ENCODE measurements around the gene EFNA5.
A peak's percentile ranks its signal among the peaks of the same experiment; 100 is the strongest.

EFNA5 gene

GRCh38 chr5:107668154-107669095 lies 2.3 kb downstream of the EFNA5 start:
- Histone ChIP-seq H3K9ac (ENCODE audit: insufficient read length, low read depth) (peak overlapping the region; percentile 94), H3K4me3 (ENCODE audit: insufficient read length, low read depth) (peak overlapping the region; percentile 78), H3K27me3 (ENCODE audit: insufficient read depth, insufficient read length) (peaks cover 10% of the 10 kb centered on the region), H3K9me3 (ENCODE audit: insufficient read depth, low read length) (no peaks in the 10 kb centered on the region), H3K4me1 (ENCODE audit: insufficient read depth, insufficient read length) (no peaks in the 10 kb centered on the region), H3K36me3 (ENCODE audit: insufficient read depth, insufficient read length, low read length) (no peaks in the 10 kb centered on the region)
- TF ChIP-seq YY1 (IDR thresholded peaks at IDR 0.05; ENCODE audit: insufficient read depth, insufficient read length) (no peak), SUZ12 (IDR thresholded peaks at IDR 0.05; ENCODE audit: extremely low read depth, insufficient read depth, insufficient read length) (no peak), ZNF274 (IDR thresholded peaks at IDR 0.05; ENCODE audit: low read depth, low read length) (no peak)
- DNase-seq (ENCODE audit: low read depth, low spot score): no peak

- Histone ChIP-seq H3K9me3 (ENCODE audit: insufficient read depth, low read length) (no peaks in the 10 kb centered on the region), H3K4me1 (ENCODE audit: insufficient read depth, insufficient read length) (no peaks in the 10 kb centered on the region), H3K4me3 (ENCODE audit: insufficient read length, low read depth) (no peak overlapping the region), H3K27me3 (ENCODE audit: insufficient read depth, insufficient read length) (peaks cover 10% of the 10 kb centered on the region), H3K36me3 (ENCODE audit: insufficient read depth, insufficient read length, low read length) (no peaks in the 10 kb centered on the region), H3K9ac (ENCODE audit: insufficient read length, low read depth) (no peak overlapping the region)
- no peak for DNase-seq (ENCODE audit: low read depth, low spot score)
- TF ChIP-seq SUZ12 (IDR thresholded peaks at IDR 0.05; ENCODE audit: extremely low read depth, insufficient read depth, insufficient read length) (no peak), YY1 (IDR thresholded peaks at IDR 0.05; ENCODE audit: insufficient read depth, insufficient read length) (no peak), ZNF274 (IDR thresholded peaks at IDR 0.05; ENCODE audit: low read depth, low read length) (no peak)
These were observed 4.6 kb downstream of the EFNA5 start for GRCh38 chr5:107666051-107666655.

- H3K9ac ChIP-seq (ENCODE audit: insufficient read length, low read depth): no peak overlapping the region
- H3K27me3 ChIP-seq (ENCODE audit: insufficient read depth, insufficient read length): peaks cover 10% of the 10 kb centered on the region
- no peaks in the 10 kb centered on the region for H3K9me3 ChIP-seq (ENCODE audit: insufficient read depth, low read length)
- H3K36me3 ChIP-seq (ENCODE audit: insufficient read depth, insufficient read length, low read length): no peaks in the 10 kb centered on the region
- TF ChIP-seq ZNF274 (IDR thresholded peaks at IDR 0.05; ENCODE audit: low read depth, low read length): no peak
- TF ChIP-seq YY1 (IDR thresholded peaks at IDR 0.05; ENCODE audit: insufficient read depth, insufficient read length): no peak
- no peak for TF ChIP-seq SUZ12 (IDR thresholded peaks at IDR 0.05; ENCODE audit: extremely low read depth, insufficient read depth, insufficient read length)
- H3K4me3 ChIP-seq (ENCODE audit: insufficient read length, low read depth): no peak overlapping the region
- no peak for DNase-seq (ENCODE audit: low read depth, low spot score)
- no peaks in the 10 kb centered on the region for H3K4me1 ChIP-seq (ENCODE audit: insufficient read depth, insufficient read length)
These were observed 5.6 kb downstream of the EFNA5 start for GRCh38 chr5:107665036-107665570.

DNA sequence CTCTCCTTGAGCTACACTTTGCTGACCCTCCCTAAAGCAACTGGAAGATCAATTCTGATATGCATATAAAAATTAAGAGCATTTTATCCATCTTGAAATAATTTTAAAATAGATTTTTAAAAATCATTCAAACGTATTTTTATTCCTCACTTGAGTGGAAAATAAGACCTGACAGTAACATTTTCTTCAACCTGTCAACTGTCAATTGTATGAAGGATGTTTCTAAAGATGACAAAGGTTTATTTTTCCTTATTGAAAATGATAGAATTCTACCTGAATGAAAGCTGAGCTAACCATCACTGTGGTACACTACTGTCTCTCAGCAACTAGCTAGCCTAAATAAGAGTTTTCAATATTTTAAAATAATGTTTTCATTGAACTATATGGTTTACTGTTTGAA lies 7.0 kb downstream of the EFNA5 start:
- DNase-seq (ENCODE audit: low read depth, low spot score): no peak
- H3K4me1 ChIP-seq (ENCODE audit: insufficient read depth, insufficient read length): no peaks in the 10 kb centered on the region
- H3K27me3 ChIP-seq (ENCODE audit: insufficient read depth, insufficient read length): peaks cover 5% of the 10 kb centered on the region
- no peak overlapping the region for H3K4me3 ChIP-seq (ENCODE audit: insufficient read length, low read depth)
- H3K9ac ChIP-seq (ENCODE audit: insufficient read length, low read depth): no peak overlapping the region
- TF ChIP-seq ZNF274 (IDR thresholded peaks at IDR 0.05; ENCODE audit: low read depth, low read length): no peak
- TF ChIP-seq YY1 (IDR thresholded peaks at IDR 0.05; ENCODE audit: insufficient read depth, insufficient read length): no peak
- no peaks in the 10 kb centered on the region for H3K36me3 ChIP-seq (ENCODE audit: insufficient read depth, insufficient read length, low read length)
- H3K9me3 ChIP-seq (ENCODE audit: insufficient read depth, low read length): no peaks in the 10 kb centered on the region

- Histone ChIP-seq H3K9ac (ENCODE audit: insufficient read length, low read depth) (no peak overlapping the region), H3K9me3 (ENCODE audit: insufficient read depth, low read length) (no peaks in the 10 kb centered on the region), H3K4me3 (ENCODE audit: insufficient read length, low read depth) (no peak overlapping the region), H3K4me1 (ENCODE audit: insufficient read depth, insufficient read length) (no peaks in the 10 kb centered on the region), H3K27me3 (ENCODE audit: insufficient read depth, insufficient read length) (no peaks in the 10 kb centered on the region), H3K36me3 (ENCODE audit: insufficient read depth, insufficient read length, low read length) (no peaks in the 10 kb centered on the region)
- DNase-seq (ENCODE audit: low read depth, low spot score): no peak
- TF ChIP-seq YY1 (IDR thresholded peaks at IDR 0.05; ENCODE audit: insufficient read depth, insufficient read length) (no peak), SUZ12 (IDR thresholded peaks at IDR 0.05; ENCODE audit: extremely low read depth, insufficient read depth, insufficient read length) (no peak), ZNF274 (IDR thresholded peaks at IDR 0.05; ENCODE audit: low read depth, low read length) (no peak)
These were observed 9.1 kb downstream of the EFNA5 start for GRCh38 chr5:107661650-107662044.

GRCh38 chr5:107661038-107661649 lies 9.6 kb downstream of the EFNA5 start:
- H3K4me3 ChIP-seq (ENCODE audit: insufficient read length, low read depth): no peak overlapping the region
- H3K9me3 ChIP-seq (ENCODE audit: insufficient read depth, low read length): no peaks in the 10 kb centered on the region
- H3K9ac ChIP-seq (ENCODE audit: insufficient read length, low read depth): no peak overlapping the region
- H3K4me1 ChIP-seq (ENCODE audit: insufficient read depth, insufficient read length): no peaks in the 10 kb centered on the region
- H3K27me3 ChIP-seq (ENCODE audit: insufficient read depth, insufficient read length): no peaks in the 10 kb centered on the region
- TF ChIP-seq SUZ12 (IDR thresholded peaks at IDR 0.05; ENCODE audit: extremely low read depth, insufficient read depth, insufficient read length): no peak
- TF ChIP-seq ZNF274 (IDR thresholded peaks at IDR 0.05; ENCODE audit: low read depth, low read length): no peak
- no peak for TF ChIP-seq YY1 (IDR thresholded peaks at IDR 0.05; ENCODE audit: insufficient read depth, insufficient read length)
- H3K36me3 ChIP-seq (ENCODE audit: insufficient read depth, insufficient read length, low read length): no peaks in the 10 kb centered on the region
- no peak for DNase-seq (ENCODE audit: low read depth, low spot score)

DNA sequence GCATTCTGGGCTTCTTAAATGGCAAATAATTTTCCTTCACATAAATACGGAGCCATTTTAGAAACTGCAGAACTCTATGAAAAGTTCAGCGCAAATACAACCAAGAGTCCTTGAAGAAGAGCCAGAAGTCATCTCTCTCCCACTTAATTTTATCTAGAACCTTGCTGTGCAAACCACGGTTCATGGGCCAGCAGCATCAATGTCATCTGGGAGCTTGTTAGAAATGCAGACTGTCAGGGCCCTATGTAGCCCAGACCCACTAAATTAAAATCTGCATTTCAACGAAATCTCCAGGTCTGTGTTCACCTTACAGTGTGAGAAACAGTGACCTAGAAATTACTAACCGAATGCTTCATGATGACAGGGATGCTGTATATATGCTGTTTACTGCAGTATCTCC lies 12.2 kb downstream of the EFNA5 start:
- no peak for DNase-seq (ENCODE audit: low read depth, low spot score)
- Histone ChIP-seq H3K36me3 (ENCODE audit: insufficient read depth, insufficient read length, low read length) (no peaks in the 10 kb centered on the region), H3K27me3 (ENCODE audit: insufficient read depth, insufficient read length) (no peaks in the 10 kb centered on the region), H3K9ac (ENCODE audit: insufficient read length, low read depth) (no peak overlapping the region), H3K4me3 (ENCODE audit: insufficient read length, low read depth) (no peak overlapping the region), H3K9me3 (ENCODE audit: insufficient read depth, low read length) (no peaks in the 10 kb centered on the region), H3K4me1 (ENCODE audit: insufficient read depth, insufficient read length) (no peaks in the 10 kb centered on the region)
- TF ChIP-seq YY1 (IDR thresholded peaks at IDR 0.05; ENCODE audit: insufficient read depth, insufficient read length) (no peak), SUZ12 (IDR thresholded peaks at IDR 0.05; ENCODE audit: extremely low read depth, insufficient read depth, insufficient read length) (no peak), ZNF274 (IDR thresholded peaks at IDR 0.05; ENCODE audit: low read depth, low read length) (no peak)

All from NT2/D1 (cell line).